ENCODE data around the gene SLCO3A1.

Gene SLCO3A1

DNA sequence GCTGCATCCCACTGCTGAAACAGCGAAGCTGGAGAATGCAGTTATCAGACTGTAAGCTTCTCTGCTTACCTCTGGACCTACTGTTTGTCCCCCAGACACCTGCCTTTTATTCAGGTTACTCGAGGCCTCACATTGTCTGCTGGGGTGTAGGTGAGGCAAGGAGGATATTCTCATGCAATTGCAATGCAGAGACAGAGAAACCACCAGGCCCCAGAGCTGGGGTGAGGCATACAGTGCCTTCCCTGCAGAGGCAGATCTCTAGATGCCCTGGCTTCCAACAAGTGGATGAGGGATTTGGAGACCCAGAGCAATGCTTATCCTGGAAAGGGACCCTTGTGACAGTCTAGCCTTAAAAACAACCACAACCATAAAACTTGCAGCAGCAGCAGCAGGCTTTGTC is 276.7 kb downstream of the SLCO3A1 start:
- DNase-seq (ENCODE audit: low spot score), result no peak

DNA sequence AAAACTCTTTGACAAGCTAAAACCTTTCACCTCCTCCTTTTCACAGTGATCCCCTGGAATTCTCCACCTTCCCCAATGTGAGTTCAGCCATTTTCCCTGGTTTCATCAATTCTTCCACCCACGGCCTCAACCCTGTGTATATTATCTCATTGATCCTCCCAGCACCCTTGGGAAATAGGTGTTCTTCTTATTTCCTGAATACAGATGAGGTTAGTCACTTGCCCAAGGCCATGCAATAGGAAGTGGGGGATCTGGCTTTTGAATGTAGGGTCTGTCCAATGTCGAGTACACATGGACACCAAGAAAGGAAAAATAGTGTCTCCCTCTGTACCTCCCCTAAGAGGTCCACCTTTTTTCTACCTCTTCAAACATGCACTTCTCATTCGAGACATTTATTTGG is 277.4 kb downstream of the SLCO3A1 start:
- no peak for DNase-seq (ENCODE audit: low spot score)

DNA sequence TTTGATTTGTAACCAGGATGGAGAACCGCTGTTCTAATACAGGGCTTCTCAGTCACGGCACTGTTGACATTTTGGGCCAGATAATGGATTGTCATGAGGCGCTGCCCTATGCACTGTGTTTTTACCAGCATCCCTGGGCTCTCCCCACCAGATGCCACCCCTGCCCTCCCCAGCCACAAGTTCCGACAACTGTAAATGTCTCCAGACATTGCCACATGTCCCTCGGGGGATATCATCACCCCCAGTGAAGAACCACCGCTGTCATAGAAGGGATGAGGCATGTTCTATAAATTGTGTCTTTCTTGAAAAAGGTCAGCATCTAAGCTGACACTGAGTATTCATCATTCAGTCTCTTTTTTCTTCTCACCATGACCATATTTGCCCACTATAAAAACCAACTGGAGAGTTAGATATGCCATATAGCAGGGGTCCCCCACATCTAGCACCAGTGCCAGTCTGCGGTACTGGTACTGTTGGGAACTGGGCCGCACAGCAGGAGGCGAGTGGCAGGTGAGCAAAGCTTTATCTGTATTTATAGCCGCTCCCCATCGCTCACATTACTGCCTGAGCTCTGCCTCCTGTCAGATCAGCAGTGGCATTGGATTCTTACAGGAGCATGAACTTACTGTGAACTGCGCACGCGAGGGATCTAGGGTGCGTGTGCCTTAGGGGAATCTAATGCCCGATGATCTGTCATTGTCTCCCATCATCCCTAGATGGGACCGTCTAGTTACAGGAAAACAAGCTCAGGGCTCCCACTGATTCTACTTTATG is 279.7 kb downstream of the SLCO3A1 start:
- DNase-seq (ENCODE audit: low spot score), result no peak

DNA sequence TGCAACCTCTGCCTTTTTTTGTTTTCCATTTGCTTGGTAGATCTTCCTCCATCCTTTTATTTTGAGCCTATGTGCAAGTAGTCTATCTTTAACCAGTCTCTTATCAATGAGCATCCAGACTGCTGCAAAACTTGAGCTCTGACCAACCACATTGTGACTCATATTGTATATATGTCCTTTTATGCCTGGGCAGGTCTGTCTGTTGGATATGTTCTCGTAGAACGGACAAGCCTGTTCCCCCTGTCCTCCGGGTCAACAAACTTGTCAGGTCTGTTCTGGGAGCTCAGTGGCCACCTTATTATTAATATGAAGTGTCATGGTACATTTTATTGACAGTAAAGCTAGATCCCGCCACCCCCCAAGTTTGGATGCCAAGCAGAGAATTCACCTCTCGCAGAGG is 287.3 kb downstream of the SLCO3A1 start:
- DNase-seq (ENCODE audit: low spot score), result no peak

DNA sequence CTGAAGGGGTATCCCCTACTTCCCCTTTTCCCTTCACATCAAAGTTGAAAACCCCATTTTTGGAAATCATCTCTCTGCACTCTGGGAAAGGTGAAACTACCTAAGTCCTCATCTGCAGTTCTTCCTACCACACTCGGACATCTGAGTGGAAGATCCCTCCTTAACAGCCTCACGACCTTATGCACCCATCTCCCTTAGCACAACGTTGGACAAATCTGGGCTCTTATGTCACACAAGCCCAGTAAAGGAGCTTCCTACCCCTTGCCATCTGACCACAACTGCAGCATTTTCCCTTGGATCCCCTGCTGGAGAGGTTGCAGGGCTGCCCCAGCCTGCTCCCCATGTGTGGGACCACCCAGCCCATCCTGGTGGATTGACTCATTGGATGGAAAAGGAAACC is 288.1 kb downstream of the SLCO3A1 start:
- no peak for DNase-seq (ENCODE audit: low spot score)

DNA sequence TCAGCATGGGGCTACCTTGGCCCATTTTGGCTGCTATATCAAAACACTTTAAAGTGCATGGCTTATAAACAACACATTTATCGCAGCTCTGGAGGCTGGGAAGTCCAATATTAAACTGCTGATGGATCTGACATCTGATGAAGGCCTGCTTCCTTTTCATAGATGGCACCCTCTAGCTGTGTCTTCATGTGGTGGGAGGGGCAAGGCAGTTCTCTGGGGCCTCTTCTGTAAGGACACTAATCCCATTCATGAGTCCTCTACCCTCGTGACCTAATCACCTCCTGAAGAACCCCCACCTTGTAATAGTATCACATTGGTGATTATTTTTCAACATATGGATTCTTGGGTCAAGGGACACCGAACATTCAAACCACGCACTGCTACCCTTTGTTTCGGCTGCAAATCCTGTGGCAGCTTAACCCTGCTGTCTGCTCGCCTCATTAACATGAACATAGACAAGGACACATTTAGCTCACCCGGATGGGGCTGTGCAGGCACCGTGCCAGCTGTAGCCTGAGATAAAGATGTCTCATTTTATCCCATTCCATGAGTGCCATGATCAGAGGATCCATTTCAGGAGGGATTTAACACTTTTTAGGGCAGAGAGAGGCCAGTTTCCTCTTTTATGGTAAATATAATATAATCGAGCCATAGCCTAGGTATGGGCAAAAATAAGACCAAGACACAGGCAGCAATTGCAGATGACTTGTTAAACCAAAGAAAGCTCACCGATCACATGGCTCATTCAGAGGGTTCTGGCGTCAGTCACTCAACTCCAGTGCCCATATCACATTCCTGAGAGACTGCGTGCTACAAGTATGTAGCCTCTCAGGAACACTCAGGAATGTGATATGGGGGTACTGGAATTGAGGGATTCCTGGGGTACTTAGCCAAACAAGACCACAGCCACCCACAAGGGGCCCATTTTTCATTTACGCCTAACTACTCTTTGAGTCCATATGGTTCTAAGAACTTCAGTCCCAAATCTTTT is 289.0 kb downstream of the SLCO3A1 start:
- no peak for DNase-seq (ENCODE audit: low spot score)

DNA sequence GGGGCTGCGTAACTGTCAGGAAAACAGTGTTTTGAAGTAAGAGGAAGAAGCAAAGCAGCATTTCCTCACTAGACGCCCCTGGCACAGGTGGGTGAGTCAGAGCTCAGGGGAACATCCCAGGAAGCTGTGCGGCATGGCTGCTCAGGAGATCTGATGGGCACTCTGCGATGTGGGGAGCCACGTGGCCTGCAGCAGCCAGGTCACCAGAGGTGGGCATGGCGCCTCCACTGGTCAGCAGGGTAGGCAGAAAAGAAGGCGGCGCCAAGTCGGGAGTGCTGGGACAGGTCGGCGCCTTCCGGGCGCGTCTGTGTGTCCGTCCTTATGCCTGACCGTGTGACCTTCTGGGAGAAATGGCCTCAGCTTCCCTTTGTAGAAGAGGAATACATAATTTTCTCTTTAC is 290.3 kb downstream of the SLCO3A1 start:
- no peak for DNase-seq (ENCODE audit: low spot score)

DNA sequence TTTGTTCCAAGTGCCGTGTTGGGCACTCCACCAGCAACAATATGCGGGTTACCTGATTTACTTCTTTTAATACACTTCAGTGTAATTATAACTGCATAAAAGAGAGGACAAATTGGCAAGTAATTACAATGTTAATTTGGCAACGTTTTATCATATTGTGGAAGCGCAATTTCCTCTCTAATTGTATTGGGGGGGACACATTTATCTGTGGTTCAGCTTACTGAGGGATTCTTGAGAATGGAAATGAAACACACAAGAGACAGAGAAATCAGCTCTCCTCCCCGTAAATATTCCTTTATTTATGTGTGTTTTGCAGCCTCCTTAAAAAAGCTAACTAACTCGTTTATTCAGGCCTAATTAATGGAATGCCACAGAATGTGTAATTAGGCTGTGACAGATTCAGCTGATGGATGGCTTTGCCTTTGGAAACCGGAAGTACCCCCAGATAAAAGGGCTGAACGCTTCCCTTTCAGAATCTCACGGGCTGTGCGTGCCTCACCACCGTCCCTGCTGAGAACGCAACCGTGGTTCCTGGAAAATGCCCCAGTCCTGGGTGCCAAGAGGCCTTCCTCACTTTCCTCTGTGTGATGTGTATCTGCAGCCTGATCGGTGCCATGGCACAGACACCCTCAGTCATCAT is 293.1 kb downstream of the SLCO3A1 start:
- no peak for DNase-seq (ENCODE audit: low spot score)

DNA sequence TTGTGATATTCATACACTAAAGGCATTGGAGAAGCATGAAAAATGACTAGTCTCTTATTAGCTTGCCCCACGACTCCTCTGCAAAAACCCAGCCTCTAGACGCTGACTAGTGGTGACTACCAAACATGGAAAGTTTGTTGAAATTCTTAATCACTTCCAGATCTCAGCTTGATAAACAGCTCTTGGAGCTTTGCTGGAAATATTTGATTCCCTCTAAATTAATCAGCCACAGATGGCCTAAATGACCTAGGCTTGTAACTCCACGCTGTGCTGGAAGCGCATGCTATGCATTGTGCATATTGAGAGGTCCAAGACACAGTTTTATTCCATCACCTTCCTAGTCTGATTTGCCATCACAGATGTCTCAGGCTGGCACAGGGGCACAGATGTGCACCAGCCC is 295.5 kb downstream of the SLCO3A1 start:
- no peak for DNase-seq (ENCODE audit: low spot score)

DNA sequence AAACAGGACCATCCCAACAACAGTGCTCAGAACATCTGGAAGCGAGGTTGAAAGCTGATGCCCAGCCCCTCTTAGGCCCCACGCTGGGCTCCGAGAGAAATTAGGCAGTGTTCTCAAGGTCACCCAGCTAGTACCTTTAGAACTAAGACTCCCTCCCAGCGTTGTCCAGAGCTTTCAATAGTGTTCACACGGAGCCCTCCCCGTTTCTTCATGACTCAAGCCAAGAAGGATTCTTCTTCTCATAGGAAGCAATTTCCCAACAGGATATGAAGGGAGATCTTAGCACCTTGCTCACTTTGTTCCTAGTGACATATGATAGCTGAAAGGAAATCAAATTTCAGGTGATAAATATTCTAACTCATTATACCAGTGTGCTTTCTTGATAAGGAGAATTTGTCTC is 296.0 kb downstream of the SLCO3A1 start:
- DNase-seq (ENCODE audit: low spot score), result no peak

DNA sequence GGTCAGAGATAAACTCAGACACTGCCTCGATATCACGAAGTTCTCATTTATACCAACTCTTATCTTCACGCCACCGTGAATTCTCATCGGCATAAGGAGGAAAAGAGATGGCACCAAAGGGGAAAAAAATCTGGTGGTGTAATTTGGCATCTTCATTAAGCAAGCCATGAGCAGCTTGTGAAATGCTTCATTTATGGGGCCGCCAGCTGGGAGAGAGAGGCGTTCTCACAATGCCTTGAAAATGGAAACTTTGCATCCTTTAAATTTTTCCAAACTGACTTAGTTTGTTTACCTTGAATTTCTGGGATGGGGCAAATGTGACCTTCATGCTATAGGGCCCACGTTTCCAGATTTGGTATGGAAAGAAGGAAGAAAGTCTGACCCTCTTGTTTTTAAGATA is 297.7 kb downstream of the SLCO3A1 start:
- no peak for DNase-seq (ENCODE audit: low spot score)

DNA sequence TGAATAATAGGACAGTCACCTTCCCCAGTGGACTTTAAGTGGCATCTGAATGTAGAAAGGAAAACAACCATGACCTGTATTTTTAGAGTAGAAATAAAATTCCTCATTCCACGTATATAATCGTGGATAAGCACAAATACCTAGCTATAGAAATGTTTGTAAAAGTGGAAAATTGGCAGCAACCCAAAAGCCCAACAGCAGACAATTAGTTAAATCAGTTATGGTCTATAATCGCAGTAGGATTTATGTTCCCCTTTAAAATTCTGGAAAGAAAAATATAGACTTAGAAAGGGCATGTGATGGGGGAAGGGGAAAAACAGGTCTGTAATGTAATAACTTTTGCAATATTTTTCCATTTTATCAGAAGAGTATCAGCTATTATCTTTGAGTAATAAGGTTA is 298.2 kb downstream of the SLCO3A1 start:
- DNase-seq (ENCODE audit: low spot score), result no peak

DNA sequence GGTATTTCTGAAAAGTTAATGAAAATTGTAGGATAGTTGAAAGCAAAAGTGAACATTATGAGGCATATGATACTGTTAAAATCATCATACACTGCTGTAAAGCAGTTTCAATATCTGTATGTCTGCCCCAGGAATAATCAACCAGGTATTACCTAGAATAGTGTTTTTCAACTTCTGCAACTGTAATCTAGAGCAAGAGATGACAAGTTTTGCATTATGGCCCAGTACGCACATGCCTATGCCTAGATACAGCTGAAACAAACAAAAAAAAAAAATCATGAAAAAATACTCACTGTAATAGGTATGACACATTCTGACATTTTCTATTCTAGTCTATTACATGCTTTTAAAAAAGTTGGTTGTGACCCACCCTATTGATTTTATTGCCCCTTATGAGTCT is 299.5 kb downstream of the SLCO3A1 start:
- DNase-seq (ENCODE audit: low spot score), result no peak

DNA sequence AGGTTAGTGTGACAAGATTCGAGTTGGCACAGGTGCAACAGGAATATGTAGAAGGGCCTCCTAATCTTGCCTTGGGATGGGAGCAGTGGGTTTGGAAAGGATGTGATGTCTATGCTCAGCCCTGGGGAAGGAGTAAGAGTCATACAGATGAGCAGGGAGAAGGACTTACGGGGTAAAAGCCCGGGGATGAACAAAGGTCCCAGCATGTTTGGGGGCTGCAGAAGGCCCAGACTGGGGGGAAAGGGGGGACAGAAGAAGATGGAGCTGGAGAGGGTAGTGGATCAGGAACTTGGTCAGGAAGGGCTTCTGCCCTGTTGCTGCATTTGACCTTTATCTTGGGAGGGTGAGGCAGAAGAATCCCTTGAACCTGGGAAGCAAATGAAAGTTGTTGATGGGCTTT is 300.1 kb downstream of the SLCO3A1 start:
- DNase-seq (ENCODE audit: low spot score), result no peak

DNA sequence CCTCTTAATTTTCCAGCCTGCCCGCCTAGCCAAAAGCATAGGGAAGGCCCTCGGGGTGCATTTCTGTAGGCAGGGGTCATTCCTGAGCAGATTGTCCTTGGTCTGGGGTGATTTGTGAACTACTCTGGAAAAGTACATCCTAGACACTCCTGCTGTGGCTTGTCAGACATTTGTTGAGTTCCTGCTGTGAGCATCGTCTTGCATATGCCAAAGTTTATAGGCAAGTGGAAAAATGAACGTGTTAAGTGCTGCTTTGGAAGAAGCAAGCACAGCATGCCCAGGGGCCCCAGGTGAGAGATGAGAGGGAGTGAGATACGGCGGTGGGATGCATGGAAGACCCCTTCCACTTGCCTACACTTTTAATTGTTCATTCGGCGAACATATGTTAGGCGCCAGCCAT is 302.4 kb downstream of the SLCO3A1 start:
- DNase-seq (ENCODE audit: low spot score), result no peak

DNA sequence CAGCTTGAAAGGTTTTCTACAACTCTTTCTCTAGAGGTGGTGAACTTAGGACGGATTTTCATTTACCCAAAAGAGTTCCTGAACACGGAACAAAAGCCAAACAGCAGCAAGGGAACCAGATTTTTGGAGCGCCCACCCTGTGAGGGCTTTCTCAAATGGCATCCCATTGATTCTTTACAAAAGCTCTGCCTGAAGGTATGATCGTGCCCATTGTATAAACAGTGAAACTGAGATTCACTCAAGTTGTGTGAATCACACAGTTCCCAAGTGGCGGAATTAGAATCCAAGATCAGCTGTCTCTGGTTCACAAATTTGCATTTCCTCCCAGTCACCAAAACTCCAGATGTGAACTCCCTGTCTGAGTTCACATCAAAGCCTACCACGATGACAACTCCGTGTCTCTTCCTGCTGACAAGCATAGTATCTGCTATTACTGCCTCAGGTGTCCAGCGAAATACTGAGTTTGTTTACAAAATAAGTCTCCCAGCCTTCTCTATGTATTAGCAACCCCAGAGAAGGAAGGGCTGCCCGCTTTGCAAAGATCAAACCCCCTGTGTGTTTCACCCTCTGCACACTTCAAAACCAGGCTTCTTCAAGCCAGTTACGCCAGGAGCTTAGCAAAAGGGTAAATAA is 304.3 kb downstream of the SLCO3A1 start:
- no peak for DNase-seq (ENCODE audit: low spot score)

DNA sequence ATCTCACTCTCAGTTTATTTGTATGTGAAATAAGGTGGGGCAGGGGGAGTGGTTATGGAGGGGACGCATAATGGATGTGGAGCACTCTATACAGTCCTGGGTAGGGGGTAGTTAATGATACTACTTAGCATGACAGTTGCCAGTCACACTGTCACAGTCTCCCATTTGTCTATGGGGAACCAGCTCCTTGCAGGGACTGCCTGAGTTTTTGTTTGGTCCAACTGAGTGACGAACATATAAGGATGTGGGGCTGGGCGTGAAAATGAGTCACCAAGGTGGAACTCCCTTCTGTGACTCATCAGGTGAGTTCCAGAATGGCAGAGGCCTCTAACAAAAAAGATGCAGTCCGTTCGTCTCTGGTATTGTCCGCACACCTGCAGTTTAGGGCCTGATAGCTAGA is 304.9 kb downstream of the SLCO3A1 start:
- DNase-seq (ENCODE audit: low spot score), result no peak

DNA sequence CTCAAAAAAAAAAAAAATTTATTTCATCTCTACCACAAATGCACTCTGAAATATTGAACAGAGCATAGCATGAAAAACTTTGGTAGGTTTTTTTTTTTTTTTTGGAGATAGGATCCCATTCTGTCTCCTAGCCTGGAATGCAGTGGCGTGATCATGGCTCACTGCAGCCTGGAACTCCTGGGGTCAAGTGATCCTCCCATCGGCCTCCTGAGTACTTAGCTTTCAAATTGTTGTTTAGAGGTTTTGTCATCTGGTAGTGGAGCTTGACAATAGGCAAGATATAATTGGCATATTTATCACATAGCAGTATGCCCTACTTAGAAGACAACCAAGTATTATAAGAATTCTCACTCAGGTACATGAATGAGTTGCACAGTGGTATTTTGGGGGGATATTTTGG is 306.0 kb downstream of the SLCO3A1 start:
- no peak for DNase-seq (ENCODE audit: low spot score)

DNA sequence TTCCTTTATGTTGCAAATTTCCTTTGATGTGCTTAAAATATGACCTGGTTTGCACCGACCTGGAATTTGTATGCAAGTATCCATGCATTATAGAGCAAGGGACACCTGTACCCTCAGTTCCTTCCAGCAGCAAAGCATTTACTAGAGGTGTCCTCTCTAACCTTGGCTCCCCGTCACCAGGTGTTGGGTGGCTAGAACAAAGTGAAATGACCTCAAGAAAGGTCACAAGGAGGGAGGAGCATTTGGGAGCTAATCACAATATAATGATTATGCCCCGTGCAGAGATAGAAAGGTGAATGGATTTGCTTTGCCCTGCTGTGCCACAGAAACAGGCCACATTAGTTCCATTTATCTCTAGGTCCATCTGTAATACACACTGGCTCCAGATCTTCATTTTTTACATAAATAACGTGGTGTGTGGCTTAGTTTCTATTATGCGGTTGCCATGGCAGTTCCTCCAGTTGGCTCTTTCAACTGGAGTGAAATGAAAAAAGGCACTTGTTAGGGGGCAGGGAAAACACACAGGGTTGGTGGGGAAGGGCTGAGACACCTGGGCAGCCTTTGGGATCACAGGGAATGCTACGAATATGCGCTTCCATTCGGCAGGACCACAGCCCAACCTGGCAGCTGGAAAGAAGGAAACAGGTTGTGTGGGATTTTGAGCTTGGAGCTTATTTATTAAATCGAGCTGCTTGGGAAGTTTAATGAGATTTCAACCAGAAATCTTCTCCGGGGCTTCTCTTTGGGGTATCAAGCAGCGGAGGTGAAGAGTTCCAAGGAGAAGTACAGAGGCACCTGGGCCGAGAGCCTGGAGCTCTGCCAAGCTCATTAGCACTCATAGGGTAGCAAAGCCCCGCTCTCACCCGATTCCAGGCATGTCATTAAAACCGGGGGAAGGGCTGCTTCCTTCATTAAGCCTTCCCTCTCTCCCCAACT is 306.7 kb downstream of the SLCO3A1 start:
- DNase-seq (ENCODE audit: low spot score), result no peak

DNA sequence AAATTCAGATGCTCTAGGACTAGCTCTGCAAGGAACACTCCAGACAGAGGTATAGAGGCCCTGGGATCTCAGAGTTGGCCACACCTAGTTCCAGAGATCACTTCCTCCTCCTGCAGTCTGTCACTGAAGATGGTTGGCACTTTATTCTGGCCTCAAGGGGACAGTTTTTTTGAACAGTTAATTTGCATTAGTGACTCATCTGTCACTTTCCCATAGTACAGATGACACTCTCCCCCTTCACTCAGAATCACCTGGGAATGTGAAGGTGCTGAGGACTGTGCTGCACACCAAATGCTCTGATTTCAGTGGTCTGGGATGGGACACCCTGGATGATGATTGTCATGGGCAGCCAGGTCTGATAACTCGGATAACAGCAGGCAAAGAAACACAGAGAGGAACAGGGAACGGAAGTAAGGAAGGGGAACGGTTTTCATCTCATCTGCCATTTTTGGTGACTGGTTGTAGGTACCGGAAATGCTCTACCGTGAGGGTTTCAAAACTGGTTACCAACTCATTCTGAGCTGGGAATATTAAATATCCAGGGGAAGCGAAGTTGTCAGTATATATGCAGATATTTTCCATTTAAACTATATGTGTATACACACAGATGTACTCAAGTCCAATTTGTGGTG is 307.6 kb downstream of the SLCO3A1 start:
- no peak for DNase-seq (ENCODE audit: low spot score)

DNA sequence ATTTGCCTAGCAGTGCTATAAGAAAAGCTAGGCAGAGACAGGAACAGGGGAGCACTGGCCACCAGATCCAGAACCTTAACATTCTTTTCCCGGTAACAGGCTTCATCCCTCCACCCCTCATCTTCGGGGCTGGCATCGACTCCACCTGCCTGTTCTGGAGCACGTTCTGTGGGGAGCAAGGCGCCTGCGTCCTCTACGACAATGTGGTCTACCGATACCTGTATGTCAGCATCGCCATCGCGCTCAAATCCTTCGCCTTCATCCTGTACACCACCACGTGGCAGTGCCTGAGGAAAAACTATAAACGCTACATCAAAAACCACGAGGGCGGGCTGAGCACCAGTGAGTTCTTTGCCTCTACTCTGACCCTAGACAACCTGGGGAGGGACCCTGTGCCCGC is 309.1 kb downstream of the SLCO3A1 start:
- DNase-seq (ENCODE audit: low spot score), result no peak

All from hepatic stellate cell (primary cell).